Mucosa of rectum (tissue), 2 donors: ENCODE measurements around the gene SORCS3.

Source experiments
- H3K27ac ChIP-seq, 2 donors: one replicate each; pipeline ENCODE4 v1.7.0; 2013; ENCODE audit warnings: inconsistent platforms in 2 of 2, low read depth in 2 of 2, low read length in 2 of 2
- H3K27me3 ChIP-seq, 2 donors: one replicate each; pipeline ENCODE4 v1.7.0; 2013; ENCODE audit warnings: low read length in 2 of 2; ENCODE audit not compliant: control insufficient read depth in 2 of 2, insufficient read depth in 2 of 2
- H3K36me3 ChIP-seq, 2 donors: one replicate each; pipeline ENCODE4 v1.7.0; 2013; ENCODE audit warnings: low read length in 2 of 2; ENCODE audit not compliant: control insufficient read depth in 2 of 2, insufficient read depth in 2 of 2
- H3K4me1 ChIP-seq, 2 donors: one replicate each; pipeline ENCODE4 v1.7.0; 2013; ENCODE audit warnings: low read length in 2 of 2, mild to moderate bottlenecking in 1 of 2; ENCODE audit not compliant: control insufficient read depth in 2 of 2, insufficient read depth in 2 of 2
- H3K4me3 ChIP-seq, 2 donors: one replicate each; pipeline ENCODE4 v1.7.0; 2013; ENCODE audit warnings: low read length in 2 of 2
- H3K9ac ChIP-seq, 2 donors: one replicate each; pipeline ENCODE4 v1.7.0; 2013; ENCODE audit warnings: low read length in 2 of 2, low read depth in 1 of 2, mild to moderate bottlenecking in 1 of 2
- H3K9me3 ChIP-seq, 2 donors: one replicate each; pipeline ENCODE4 v1.7.0; 2013; ENCODE audit warnings: low read length in 2 of 2; ENCODE audit not compliant: control insufficient read depth in 2 of 2
- donor health status: healthy.
- donor health status: Normal muscosa, but diverticular disease.

The SORCS3 gene

GRCh38 chr10:104665174-104665573 lies 24.1 kb downstream of the SORCS3 start:
- Histone ChIP-seq H3K9me3 (no peaks in the 10 kb centered on the region), H3K27ac (no peak overlapping the region), H3K4me1 (no peaks in the 10 kb centered on the region), H3K27me3 (no peaks in the 10 kb centered on the region), H3K36me3 (no peaks in the 10 kb centered on the region), H3K4me3 (no peak overlapping the region), H3K9ac (no peak overlapping the region)

- H3K27ac ChIP-seq: no peak overlapping the region
Observed at GRCh38 chr10:104666106-104666505, 25.0 kb downstream of the SORCS3 start.

GRCh38 chr10:104676874-104677273 lies 35.8 kb downstream of the SORCS3 start:
- H3K27me3 ChIP-seq: no peaks in the 10 kb centered on the region
- H3K27ac ChIP-seq: no peak overlapping the region
- no peak overlapping the region for H3K4me3 ChIP-seq
- H3K4me1 ChIP-seq: no peaks in the 10 kb centered on the region
- no peak overlapping the region for H3K9ac ChIP-seq
- no peaks in the 10 kb centered on the region for H3K9me3 ChIP-seq
- no peaks in the 10 kb centered on the region for H3K36me3 ChIP-seq

More at GRCh38 chr10:104666106-104666505, 25.0 kb downstream of the SORCS3 start:
- no peaks in the 10 kb centered on the region for H3K4me1 ChIP-seq
- H3K27me3 ChIP-seq: no peaks in the 10 kb centered on the region
- H3K36me3 ChIP-seq: no peaks in the 10 kb centered on the region
- no peak overlapping the region for H3K9ac ChIP-seq
- no peak overlapping the region for H3K4me3 ChIP-seq
- no peaks in the 10 kb centered on the region for H3K9me3 ChIP-seq

- no peak overlapping the region for H3K27ac ChIP-seq
- H3K36me3 ChIP-seq: no peaks in the 10 kb centered on the region
- no peak overlapping the region for H3K4me3 ChIP-seq
- no peaks in the 10 kb centered on the region for H3K27me3 ChIP-seq
- no peak overlapping the region for H3K9ac ChIP-seq
- H3K4me1 ChIP-seq: no peaks in the 10 kb centered on the region
- no peaks in the 10 kb centered on the region for H3K9me3 ChIP-seq
Observed at GRCh38 chr10:104678658-104679057, 37.6 kb downstream of the SORCS3 start.

- no peaks in the 10 kb centered on the region for H3K36me3 ChIP-seq
- no peak overlapping the region for H3K27ac ChIP-seq
- H3K9me3 ChIP-seq: no peaks in the 10 kb centered on the region
- H3K4me3 ChIP-seq: peak overlapping the region in 1 of 2 donors; percentile 45
- no peaks in the 10 kb centered on the region for H3K4me1 ChIP-seq
- H3K9ac ChIP-seq: no peak overlapping the region
- no peaks in the 10 kb centered on the region for H3K27me3 ChIP-seq
Observed at GRCh38 chr10:104680467-104681401, 39.6 kb downstream of the SORCS3 start.

- Histone ChIP-seq H3K36me3 (no peaks in the 10 kb centered on the region), H3K27ac (no peak overlapping the region), H3K27me3 (no peaks in the 10 kb centered on the region), H3K9ac (no peak overlapping the region), H3K9me3 (no peaks in the 10 kb centered on the region), H3K4me1 (no peaks in the 10 kb centered on the region), H3K4me3 (no peak overlapping the region)
Observed at GRCh38 chr10:104681485-104681884, 40.4 kb downstream of the SORCS3 start.

GRCh38 chr10:104683567-104683966 lies 42.5 kb downstream of the SORCS3 start:
- no peak overlapping the region for H3K9ac ChIP-seq
- no peaks in the 10 kb centered on the region for H3K9me3 ChIP-seq
- no peak overlapping the region for H3K27ac ChIP-seq
- H3K4me1 ChIP-seq: no peaks in the 10 kb centered on the region
- no peak overlapping the region for H3K4me3 ChIP-seq
- H3K36me3 ChIP-seq: no peaks in the 10 kb centered on the region
- H3K27me3 ChIP-seq: no peaks in the 10 kb centered on the region

GRCh38 chr10:104686829-104687228 lies 45.7 kb downstream of the SORCS3 start:
- Histone ChIP-seq H3K4me3 (no peak overlapping the region), H3K4me1 (no peaks in the 10 kb centered on the region), H3K9me3 (no peaks in the 10 kb centered on the region), H3K27ac (no peak overlapping the region), H3K27me3 (no peaks in the 10 kb centered on the region), H3K36me3 (no peaks in the 10 kb centered on the region), H3K9ac (no peak overlapping the region)

GRCh38 chr10:104688251-104689042 lies 47.4 kb downstream of the SORCS3 start:
- no peaks in the 10 kb centered on the region for H3K36me3 ChIP-seq
- no peaks in the 10 kb centered on the region for H3K4me1 ChIP-seq
- H3K9ac ChIP-seq: no peak overlapping the region
- H3K27me3 ChIP-seq: no peaks in the 10 kb centered on the region
- no peak overlapping the region for H3K4me3 ChIP-seq
- H3K9me3 ChIP-seq: no peaks in the 10 kb centered on the region
- H3K27ac ChIP-seq: no peak overlapping the region

- Histone ChIP-seq H3K27me3 (no peaks in the 10 kb centered on the region), H3K27ac (no peak overlapping the region), H3K9me3 (no peaks in the 10 kb centered on the region), H3K4me1 (no peaks in the 10 kb centered on the region), H3K36me3 (no peaks in the 10 kb centered on the region), H3K4me3 (no peak overlapping the region), H3K9ac (no peak overlapping the region)
Observed at GRCh38 chr10:104689105-104689504, 48.0 kb downstream of the SORCS3 start.
